Measurements from ENCODE around the gene PCDHB13. TPM values are rescaled to one million over a fixed set of nuclear protein-coding genes. Genes with fewer than 3 reads are reported as not detected.
"Not testable (repeated sequence)": the region's sequence is repeated elsewhere in the genome, so short reads cannot be mapped to it uniquely, and the experiment has no call there.

PCDHB13 gene
- total RNA-seq: not detected

DNA sequence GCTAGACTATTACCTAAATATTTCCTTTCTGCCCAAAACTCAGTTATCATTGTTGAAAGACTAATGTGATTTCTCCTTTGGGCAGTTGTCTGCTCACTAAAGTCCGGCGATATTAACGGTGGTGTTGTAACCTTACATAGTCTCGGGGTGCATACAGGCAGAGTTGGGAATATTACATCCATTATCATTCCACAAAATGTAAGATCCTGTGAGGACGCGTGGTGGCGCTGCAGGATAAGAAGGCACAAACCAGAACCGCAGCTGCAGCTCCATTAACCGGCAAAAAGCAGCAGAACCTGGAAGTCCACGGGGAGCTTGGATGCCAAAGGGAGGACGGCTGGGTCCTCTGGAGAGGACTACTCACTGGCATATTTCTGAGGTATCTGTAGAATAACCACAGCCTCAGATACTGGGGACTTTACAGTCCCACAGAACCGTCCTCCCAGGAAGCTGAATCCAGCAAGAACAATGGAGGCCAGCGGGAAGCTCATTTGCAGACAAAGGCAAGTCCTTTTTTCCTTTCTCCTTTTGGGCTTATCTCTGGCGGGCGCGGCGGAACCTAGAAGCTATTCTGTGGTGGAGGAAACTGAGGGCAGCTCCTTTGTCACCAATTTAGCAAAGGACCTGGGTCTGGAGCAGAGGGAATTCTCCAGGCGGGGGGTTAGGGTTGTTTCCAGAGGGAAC lies at the start of gene PCDHB13:
TSS of gene PCDHB13 (plus strand) at position 264 of the 684 bp plus-strand sequence. CDS start at position 469, 205 bp downstream.
- H3K4me3 Mint-ChIP-seq; H3K4me1 Mint-ChIP-seq; POLR2A ChIA-PET; H3K36me3 Mint-ChIP-seq (ENCODE audit: low read depth); H3K27ac Mint-ChIP-seq; DNase-seq: not testable (repeated sequence)
- CTCF ChIA-PET: interaction anchor here (0.6 kb wide), 1 partner anchor 9 kb away, joined by 3 read pairs; the partner anchor contains the start of gene PCDHB14
- Mint-ChIP-seq H3K27me3 (peaks cover 15% of the 10 kb centered on the region), H3K9me3 (peaks cover 16% of the 10 kb centered on the region)

- Mint-ChIP-seq H3K36me3 (ENCODE audit: low read depth) (no peaks in the 10 kb centered on the region), H3K9me3 (peaks cover 13% of the 10 kb centered on the region), H3K4me3 (no peak within 1 kb of the TSS), H3K4me1 (no peaks in the 10 kb centered on the region), H3K27ac (no peak within 1 kb of the TSS), H3K27me3 (peaks cover 18% of the 10 kb centered on the region)
- ChIA-PET CTCF (no interaction called here), POLR2A (no interaction called here)
- peak; percentile 27 for DNase-seq
Observed at GRCh38 chr5:141172381-141173204, 41.1 kb upstream of the PCDHB13 start, which contains the start of gene PCDHB7. PCDHB7 (plus strand) TSS chr5:141172644; CDS start chr5:141172836, 192 bp downstream.

GRCh38 chr5:141174291-141175104 lies 39.2 kb upstream of the PCDHB13 start:
- POLR2A ChIA-PET; H3K27ac Mint-ChIP-seq; CTCF ChIA-PET; H3K4me1 Mint-ChIP-seq; DNase-seq; H3K36me3 Mint-ChIP-seq (ENCODE audit: low read depth); H3K4me3 Mint-ChIP-seq: not testable (repeated sequence)
- H3K9me3 Mint-ChIP-seq: peaks cover 13% of the 10 kb centered on the region
- H3K27me3 Mint-ChIP-seq: peaks cover 18% of the 10 kb centered on the region

DNA sequence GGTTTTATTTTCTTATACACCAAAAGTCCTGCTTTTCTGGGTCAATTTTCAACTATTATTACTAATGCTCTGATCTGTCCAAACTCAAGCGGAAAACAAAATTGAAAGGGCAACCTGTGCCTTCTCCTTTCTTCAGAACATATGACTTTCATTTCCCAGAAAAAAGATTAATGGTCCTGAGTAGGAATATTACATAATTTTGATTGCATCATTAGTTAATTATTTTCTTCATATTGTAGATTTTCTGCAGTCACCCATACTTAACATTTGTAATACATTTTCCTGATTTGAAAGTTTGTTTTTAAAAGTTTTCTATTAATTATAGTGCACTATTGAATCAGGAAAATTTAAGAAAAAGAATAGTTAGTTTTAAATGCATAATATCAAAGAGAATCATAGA lies 37.8 kb upstream of the PCDHB13 start:
- Mint-ChIP-seq H3K27ac (no peak overlapping the region), H3K9me3 (peaks cover 16% of the 10 kb centered on the region), H3K4me3 (no peak overlapping the region), H3K27me3 (peaks cover 16% of the 10 kb centered on the region), H3K4me1 (no peaks in the 10 kb centered on the region), H3K36me3 (ENCODE audit: low read depth) (no peaks in the 10 kb centered on the region)
- ChIA-PET POLR2A (no interaction called here), CTCF (no interaction called here)
- no peak for DNase-seq

GRCh38 chr5:141177577-141178191 lies 36.0 kb upstream of the PCDHB13 start, which contains the start of gene PCDHB8:
PCDHB8 (plus strand) TSS chr5:141177790; CDS start chr5:141178035, 245 bp downstream.
- CTCF ChIA-PET: interaction anchor here (1.2 kb wide), 1 partner anchor 28 kb away, joined by 3 read pairs; the partner anchor contains the start of gene PCDHB6
- H3K27ac Mint-ChIP-seq; POLR2A ChIA-PET; DNase-seq; H3K36me3 Mint-ChIP-seq (ENCODE audit: low read depth); H3K4me1 Mint-ChIP-seq; H3K4me3 Mint-ChIP-seq: not testable (repeated sequence)
- H3K9me3 Mint-ChIP-seq: peaks cover 21% of the 10 kb centered on the region
- H3K27me3 Mint-ChIP-seq: peaks cover 12% of the 10 kb centered on the region

DNA sequence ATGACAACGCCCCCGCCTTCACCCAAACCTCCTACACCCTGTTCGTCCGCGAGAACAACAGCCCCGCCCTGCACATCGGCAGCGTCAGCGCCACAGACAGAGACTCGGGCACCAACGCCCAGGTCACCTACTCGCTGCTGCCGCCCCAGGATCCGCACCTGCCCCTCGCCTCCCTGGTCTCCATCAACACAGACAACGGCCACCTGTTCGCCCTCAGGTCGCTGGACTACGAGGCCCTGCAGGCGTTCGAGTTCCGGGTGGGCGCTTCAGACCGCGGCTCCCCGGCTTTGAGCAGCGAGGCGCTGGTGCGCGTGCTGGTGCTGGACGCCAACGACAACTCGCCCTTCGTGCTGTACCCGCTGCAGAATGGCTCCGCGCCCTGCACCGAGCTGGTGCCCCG lies 34.3 kb upstream of the PCDHB13 start:
- H3K4me1 Mint-ChIP-seq; H3K27me3 Mint-ChIP-seq; H3K36me3 Mint-ChIP-seq (ENCODE audit: low read depth); H3K27ac Mint-ChIP-seq; DNase-seq; POLR2A ChIA-PET; H3K4me3 Mint-ChIP-seq; CTCF ChIA-PET: not testable (repeated sequence)
- peaks cover 15% of the 10 kb centered on the region for H3K9me3 Mint-ChIP-seq

DNA sequence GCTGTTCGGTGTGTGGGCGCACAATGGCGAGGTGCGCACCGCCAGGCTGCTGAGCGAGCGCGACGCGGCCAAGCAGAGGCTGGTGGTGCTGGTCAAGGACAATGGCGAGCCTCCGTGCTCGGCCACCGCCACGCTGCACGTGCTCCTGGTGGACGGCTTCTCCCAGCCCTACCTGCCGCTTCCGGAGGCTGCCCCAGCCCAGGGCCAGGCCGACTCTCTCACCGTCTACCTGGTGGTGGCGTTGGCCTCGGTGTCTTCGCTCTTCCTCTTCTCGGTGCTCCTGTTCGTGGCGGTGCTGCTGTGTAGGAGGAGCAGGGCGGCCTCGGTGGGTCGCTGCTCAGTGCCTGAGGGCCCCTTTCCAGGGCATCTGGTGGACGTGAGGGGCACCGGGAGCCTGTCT lies 33.8 kb upstream of the PCDHB13 start:
- DNase-seq; H3K4me3 Mint-ChIP-seq; H3K27ac Mint-ChIP-seq; CTCF ChIA-PET; POLR2A ChIA-PET; H3K27me3 Mint-ChIP-seq; H3K4me1 Mint-ChIP-seq; H3K36me3 Mint-ChIP-seq (ENCODE audit: low read depth): not testable (repeated sequence)
- peaks cover 19% of the 10 kb centered on the region for H3K9me3 Mint-ChIP-seq

DNA sequence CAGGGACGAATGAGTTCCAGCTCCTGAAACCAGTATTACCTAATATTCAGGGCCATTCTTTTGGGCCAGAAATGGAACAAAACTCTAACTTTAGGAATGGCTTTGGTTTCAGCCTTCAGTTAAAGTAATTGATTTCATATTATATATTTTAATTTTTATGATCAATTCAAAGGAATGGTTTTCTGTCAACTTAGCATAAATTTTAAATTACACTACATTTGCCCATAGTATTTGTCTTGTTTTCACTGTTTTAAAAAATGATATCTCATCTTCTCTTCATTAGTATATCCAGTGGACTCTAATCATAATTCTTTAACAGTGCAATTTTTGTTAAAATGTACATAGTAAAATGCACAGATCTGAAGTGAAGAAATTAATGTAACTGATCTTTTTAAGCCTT lies 33.4 kb upstream of the PCDHB13 start:
- Mint-ChIP-seq H3K4me1 (no peaks in the 10 kb centered on the region), H3K9me3 (peaks cover 22% of the 10 kb centered on the region), H3K4me3 (no peak overlapping the region), H3K36me3 (ENCODE audit: low read depth) (peaks cover 5% of the 10 kb centered on the region), H3K27ac (no peak overlapping the region), H3K27me3 (peaks cover 6% of the 10 kb centered on the region)
- no peak for DNase-seq
- ChIA-PET POLR2A (no interaction called here), CTCF (no interaction called here)

GRCh38 chr5:141182248-141182647 lies 31.5 kb upstream of the PCDHB13 start, which contains the start of gene PCDHB16:
PCDHB16 (plus strand) TSS chr5:141182387; CDS start chr5:141182560, 173 bp downstream.
- Mint-ChIP-seq H3K9me3 (peaks cover 22% of the 10 kb centered on the region), H3K36me3 (ENCODE audit: low read depth) (peaks cover 5% of the 10 kb centered on the region), H3K27me3 (peaks cover 6% of the 10 kb centered on the region), H3K4me3 (no peak within 1 kb of the TSS), H3K4me1 (no peaks in the 10 kb centered on the region), H3K27ac (peak within 1 kb of the TSS; percentile 31)
- POLR2A ChIA-PET: no interaction called here
- DNase-seq: no peak
- CTCF ChIA-PET: interaction anchor here (1.3 kb wide), 1 partner anchor 239 kb away, joined by 4 read pairs; the partner anchor contains the start of gene PCDHGA11

GRCh38 chr5:141184117-141184855 lies 29.4 kb upstream of the PCDHB13 start:
- DNase-seq; H3K4me1 Mint-ChIP-seq; H3K27me3 Mint-ChIP-seq; CTCF ChIA-PET; H3K36me3 Mint-ChIP-seq (ENCODE audit: low read depth); H3K27ac Mint-ChIP-seq; H3K4me3 Mint-ChIP-seq; POLR2A ChIA-PET: not testable (repeated sequence)
- H3K9me3 Mint-ChIP-seq: peaks cover 25% of the 10 kb centered on the region

DNA sequence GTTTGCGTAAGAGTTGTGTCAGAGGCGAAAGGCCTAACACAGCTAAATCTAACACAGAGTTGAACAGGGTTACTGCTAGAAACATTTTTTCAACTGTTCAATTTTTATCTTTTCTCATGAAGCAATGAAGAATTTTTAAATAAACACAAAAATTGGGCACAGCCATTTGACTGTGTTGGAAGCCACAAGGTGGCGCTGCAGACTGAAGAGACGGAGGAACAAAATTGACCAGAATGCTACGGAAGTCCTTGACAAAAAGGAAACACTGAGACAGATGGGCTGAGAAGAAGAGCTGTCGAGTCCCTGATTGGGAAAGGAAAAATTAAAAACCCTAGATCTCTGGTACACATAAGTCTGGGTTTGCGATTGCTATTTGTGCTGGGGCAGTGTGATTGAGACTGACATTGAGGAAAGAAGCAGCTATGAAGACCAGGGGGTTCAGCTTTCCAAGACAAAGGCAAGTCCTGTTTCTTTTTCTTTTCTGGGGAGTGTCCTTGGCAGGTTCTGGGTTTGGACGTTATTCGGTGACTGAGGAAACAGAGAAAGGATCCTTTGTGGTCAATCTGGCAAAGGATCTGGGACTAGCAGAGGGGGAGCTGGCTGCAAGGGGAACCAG lies 26.7 kb upstream of the PCDHB13 start, which contains the start of gene PCDHB9:
TSS of gene PCDHB9 (plus strand) at position 265 of the 616 bp plus-strand sequence. CDS start at position 423, 158 bp downstream.
- Mint-ChIP-seq H3K27me3 (peaks cover 8% of the 10 kb centered on the region), H3K4me3 (no peak within 1 kb of the TSS), H3K36me3 (ENCODE audit: low read depth) (peaks cover 7% of the 10 kb centered on the region), H3K4me1 (no peaks in the 10 kb centered on the region), H3K27ac (no peak within 1 kb of the TSS), H3K9me3 (peaks cover 24% of the 10 kb centered on the region)
- DNase-seq: no peak
- CTCF ChIA-PET: interaction anchor here (0.6 kb wide), 1 partner anchor 371 kb away, joined by 4 read pairs; no protein-coding TSS in a partner anchor
- POLR2A ChIA-PET: no interaction called here
